Loucy (cell line): ENCODE measurements around the gene CLIC6.

Experiments
- EZH2phosphoT487 ChIP-seq: fragments of 200-600 bp; IDR thresholded peaks from 2 replicates; pipeline ENCODE4 v1.6.1; 2018; ENCODE audit warnings: antibody characterized with exemption, mild to moderate bottlenecking, moderate library complexity, borderline replicate concordance
- TF ChIP-seq, protein P1 (sequence below): fragments of 200-600 bp; sonication (generic); conservative IDR thresholded peaks from 2 replicates; pipeline ENCODE4 v1.5.1; 2014; ENCODE audit warnings: mild to moderate bottlenecking, antibody characterized with exemption, low read length

DNA sequence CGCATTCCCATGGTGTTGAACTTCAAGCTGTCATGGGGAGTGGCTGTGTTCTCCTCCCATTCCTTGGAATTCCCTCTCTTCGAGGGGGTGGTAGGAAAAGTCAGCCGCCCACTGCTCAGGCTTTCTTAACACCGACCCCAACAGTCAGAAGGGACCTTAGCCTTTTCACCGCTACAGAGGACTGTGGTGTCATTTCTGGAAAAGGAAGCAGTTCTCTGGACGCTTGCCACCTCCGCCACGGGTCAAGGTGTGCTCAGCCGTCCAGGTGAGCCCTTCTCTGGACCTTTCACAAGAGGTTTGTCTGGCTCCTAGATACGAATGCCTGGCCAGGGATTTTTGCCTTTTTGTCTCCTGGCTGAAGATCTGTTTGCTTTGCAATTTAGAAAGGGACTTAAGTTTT is 31.8 kb downstream of the CLIC6 start:
- TF ChIP-seq, protein P1, sequence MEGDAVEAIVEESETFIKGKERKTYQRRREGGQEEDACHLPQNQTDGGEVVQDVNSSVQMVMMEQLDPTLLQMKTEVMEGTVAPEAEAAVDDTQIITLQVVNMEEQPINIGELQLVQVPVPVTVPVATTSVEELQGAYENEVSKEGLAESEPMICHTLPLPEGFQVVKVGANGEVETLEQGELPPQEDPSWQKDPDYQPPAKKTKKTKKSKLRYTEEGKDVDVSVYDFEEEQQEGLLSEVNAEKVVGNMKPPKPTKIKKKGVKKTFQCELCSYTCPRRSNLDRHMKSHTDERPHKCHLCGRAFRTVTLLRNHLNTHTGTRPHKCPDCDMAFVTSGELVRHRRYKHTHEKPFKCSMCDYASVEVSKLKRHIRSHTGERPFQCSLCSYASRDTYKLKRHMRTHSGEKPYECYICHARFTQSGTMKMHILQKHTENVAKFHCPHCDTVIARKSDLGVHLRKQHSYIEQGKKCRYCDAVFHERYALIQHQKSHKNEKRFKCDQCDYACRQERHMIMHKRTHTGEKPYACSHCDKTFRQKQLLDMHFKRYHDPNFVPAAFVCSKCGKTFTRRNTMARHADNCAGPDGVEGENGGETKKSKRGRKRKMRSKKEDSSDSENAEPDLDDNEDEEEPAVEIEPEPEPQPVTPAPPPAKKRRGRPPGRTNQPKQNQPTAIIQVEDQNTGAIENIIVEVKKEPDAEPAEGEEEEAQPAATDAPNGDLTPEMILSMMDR, result no peak
- TF ChIP-seq EZH2phosphoT487, result no peak
